Gastroesophageal sphincter (tissue), 4 donors: ENCODE measurements around the gene CLEC10A. TPM values are rescaled to one million over a fixed set of nuclear protein-coding genes. Genes with fewer than 3 reads are reported as not detected.
A peak's percentile ranks its signal among the peaks of the same experiment; 100 is the strongest.

ENCODE experiments used
- ATAC-seq: fragments of 150-250 bp; one replicate; pipeline ENCODE4 v1.9.1; 2016; ENCODE audit warnings: mild to moderate bottlenecking, moderate library complexity
- H3K27ac ChIP-seq, 4 donors: fragments of 200-600 bp; sonication (generic) in 3 of 4; 1 replicate in 3 of 4; 2 replicates in 1 of 4; pipeline ENCODE4 v1.5.1; 2016 to 2019
- H3K27me3 ChIP-seq: fragments of 200-600 bp; sonication (generic); one replicate; pipeline ENCODE4 v1.5.1; 2019
- H3K36me3 ChIP-seq, 2 donors: fragments of 200-600 bp; sonication (generic); one replicate each; pipeline ENCODE4 v1.5.1; 2019; ENCODE audit warnings: control low read depth in 1 of 2
- H3K4me1 ChIP-seq, 3 donors: fragments of 200-600 bp; sonication (generic); 1 replicate in 2 of 3; 2 replicates in 1 of 3; pipeline ENCODE4 v1.5.1; 2016 to 2019; ENCODE audit warnings: control low read depth in 2 of 3
- H3K4me3 ChIP-seq, 2 donors: fragments of 200-600 bp; sonication (generic); one replicate each; pipeline ENCODE4 v1.5.1; 2019; ENCODE audit warnings: mild to moderate bottlenecking in 1 of 2, moderate library complexity in 1 of 2
- H3K9me3 ChIP-seq, 3 donors: fragments of 200-600 bp; sonication (generic); one replicate each; pipeline ENCODE4 v1.5.1; 2017 to 2019; ENCODE audit warnings: control low read depth in 2 of 3
- CTCF ChIP-seq, 4 experiments: fragments of 200-600 bp in 2 of 4; fragments of 450-650 bp in 2 of 4; sonication (generic) in 1 of 4; IDR thresholded peaks; one replicate each; pipeline ENCODE4 v1.5.1; 2017 to 2019; ENCODE audit warnings: antibody characterized with exemption in 4 of 4, mild to moderate bottlenecking in 2 of 4, moderate library complexity in 2 of 4
- EP300 ChIP-seq: sonication (generic); formaldehyde crosslinking; IDR thresholded peaks from one replicate; pipeline ENCODE4 v1.6.1; 2017; ENCODE audit warnings: antibody characterized with exemption, mild to moderate bottlenecking
- POLR2A ChIP-seq, 2 donors: fragments of 450-650 bp; IDR thresholded peaks; one replicate each; pipeline ENCODE4 v1.6.1; 2017; ENCODE audit warnings: antibody characterized with exemption in 2 of 2, mild to moderate bottlenecking in 2 of 2, moderate library complexity in 1 of 2
- POLR2AphosphoS5 ChIP-seq: sonication (generic); formaldehyde crosslinking; IDR thresholded peaks from one replicate; pipeline ENCODE4 v1.6.1; 2017; ENCODE audit warnings: antibody characterized with exemption
- WGBS, 2 donors: methylation state at CpG; one replicate each; pipeline ENCODE4 v1.1.5; 2018; ENCODE audit warnings: low coverage in 1 of 2; 5-methylcytosine and 5-hydroxymethylcytosine counted together
- small RNA-seq, 4 donors: library from RNA; depleted of rRNA; stranded (forward); fragments of <200 nt; gene quantifications; one replicate each; pipeline ENCODE3, GENCODE V24; 2016
- total RNA-seq, 4 donors: library from RNA; depleted of rRNA; stranded (reverse); fragments of >200 nt; gene quantifications; one replicate each; pipeline ENCODE4 v1.1.0, GENCODE V29; 2016

The CLEC10A gene
- total RNA-seq, 4 donors from 2014 or later, result 3.8 to 25.6 (median 11.3) TPM

- Histone ChIP-seq H3K36me3 (no peaks in the 10 kb centered on the region), H3K9me3 (no peaks in the 10 kb centered on the region), H3K27ac (peak overlapping the region in 2 of 4 donors; percentile 1 to 43), H3K4me1 (peaks cover 0 to 34% (median 3%) of the 10 kb centered on the region in 3 donors), H3K4me3 (no peak overlapping the region), H3K27me3 (peaks cover 45% of the 10 kb centered on the region)
- TF ChIP-seq CTCF (IDR thresholded peaks at IDR 0.05) (no peak), EP300 (no peak), POLR2A (IDR thresholded peaks at IDR 0.05) (no peak), POLR2AphosphoS5 (no peak)
- 84% methylated on average over 12 of the region's 29 CpGs; no CpG with 5 or more reads in 1 of the 2 donors for WGBS, 2 donors
- ATAC-seq, result no peak
Measured at GRCh38 chr17:7026471-7027115, 53.5 kb downstream of the CLEC10A start.

DNA sequence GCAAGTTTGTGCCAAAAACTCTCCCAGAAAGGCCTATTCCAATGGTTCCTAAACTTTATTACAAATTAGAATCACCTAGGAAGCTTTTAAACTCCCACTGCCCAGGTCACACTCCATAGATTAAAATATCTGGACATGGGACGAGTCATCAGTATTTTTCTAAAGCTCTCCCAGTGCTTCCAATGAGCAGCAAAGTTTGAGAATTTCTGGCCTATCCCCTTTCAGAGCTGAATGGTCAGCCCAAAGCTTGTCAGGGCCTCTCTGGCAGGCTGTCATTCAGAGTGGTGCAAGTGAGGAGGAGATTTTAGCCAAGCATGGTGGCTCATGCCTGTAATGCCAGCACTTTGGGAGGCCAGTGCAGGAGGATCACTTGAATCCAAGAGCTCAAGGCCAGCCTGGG lies 54.8 kb downstream of the CLEC10A start:
- peaks cover 0 to 46% (median 6%) of the 10 kb centered on the region in 3 donors for H3K4me1 ChIP-seq
- TF ChIP-seq POLR2A (IDR thresholded peaks at IDR 0.05) (no peak), CTCF (IDR thresholded peaks at IDR 0.05) (no peak), EP300 (no peak), POLR2AphosphoS5 (no peak)
- no peaks in the 10 kb centered on the region for H3K9me3 ChIP-seq
- H3K4me3 ChIP-seq, result no peak overlapping the region
- H3K36me3 ChIP-seq, result no peaks in the 10 kb centered on the region
- 80% methylated on average over 1 of the region's 1 CpG; no CpG with 5 or more reads in 1 of the 2 donors for WGBS, 2 donors
- H3K27me3 ChIP-seq, result peaks cover 51% of the 10 kb centered on the region
- H3K27ac ChIP-seq, result no peak overlapping the region
- ATAC-seq, result no peak

Small RNAs within 50 kb of the gene (small RNA-seq; reads per million reads assigned to genes)
- gene AC120057.1, result 0 reads per million in 4 donors

Other genes starting within 250 kb of the CLEC10A start
- gene TEKT1, start 248.5 kb downstream of the CLEC10A start, total RNA-seq, result under 1 TPM in 1 of 4 donors, not detected in 3; 0.27 TPM
- under 1 TPM in 2 of 4 donors, not detected in 2; 0.19 to 0.62 TPM for gene ALOX12, start 84.2 kb downstream of the CLEC10A start, total RNA-seq
- gene RNASEK, start 67.6 kb downstream of the CLEC10A start, total RNA-seq, result 100 to 1,000 TPM; 150 to 211 (median 170) TPM
- gene BCL6B, start 57.2 kb downstream of the CLEC10A start, total RNA-seq, result 1 to 10 TPM in 3 of 4 donors, under 1 TPM in 1; 0.93 to 3.9 (median 3.3) TPM
- under 1 TPM in 3 of 4 donors, not detected in 1; 0.58 to 0.81 (median 0.72) TPM for gene SLC16A13, start 44.2 kb downstream of the CLEC10A start, total RNA-seq
- under 1 TPM in 3 of 4 donors, not detected in 1; 0.32 to 0.54 (median 0.39) TPM for gene SLC16A11, start 36.2 kb downstream of the CLEC10A start, total RNA-seq
- gene ASGR2, start 34.6 kb upstream of the CLEC10A start, total RNA-seq, result 1 to 10 TPM in 1 of 4 donors, under 1 TPM in 1, not detected in 2; 0.79 to 1.3 TPM
- 1 to 10 TPM in 1 of 4 donors, under 1 TPM in 1, not detected in 2; 0.54 to 1.2 TPM for gene ASGR1, start 99.1 kb upstream of the CLEC10A start, total RNA-seq
- 10 to 100 TPM; 14.1 to 21.7 (median 16.5) TPM for gene DLG4, start 139.6 kb upstream of the CLEC10A start, total RNA-seq
- 100 to 1,000 TPM; 331 to 508 (median 475) TPM for gene ACADVL, start 139.7 kb upstream of the CLEC10A start, total RNA-seq
- gene DVL2, start 154.3 kb upstream of the CLEC10A start, total RNA-seq, result 10 to 100 TPM; 33.0 to 53.9 (median 45.0) TPM
- 10 to 100 TPM; 29.4 to 38.2 (median 31.0) TPM for gene PHF23, start 159.2 kb upstream of the CLEC10A start, total RNA-seq
- gene GABARAP, start 162.2 kb upstream of the CLEC10A start, total RNA-seq, result 100 to 1,000 TPM; 289 to 437 (median 386) TPM
- 10 to 100 TPM; 33.8 to 66.3 (median 52.5) TPM for gene CTDNEP1, start 171.5 kb upstream of the CLEC10A start, total RNA-seq
- 10 to 100 TPM; 29.6 to 36.8 (median 33.8) TPM for gene ELP5, start 172.0 kb upstream of the CLEC10A start, total RNA-seq
- 10 to 100 TPM in 1 of 4 donors, 1 to 10 TPM in 2, not detected in 1; 1.4 to 16.9 (median 4.7) TPM for gene CLDN7, start 182.2 kb upstream of the CLEC10A start, total RNA-seq
- 100 to 1,000 TPM in 3 of 4 donors, 10 to 100 TPM in 1; 71.8 to 200 (median 149) TPM for gene SLC2A4, start 201.5 kb upstream of the CLEC10A start, total RNA-seq
- 1 to 10 TPM; 3.3 to 6.5 (median 5.3) TPM for gene YBX2, start 214.4 kb upstream of the CLEC10A start, total RNA-seq
- 100 to 1,000 TPM; 145 to 233 (median 183) TPM for gene EIF5A, start 227.4 kb upstream of the CLEC10A start, total RNA-seq
- gene GPS2, start 235.1 kb upstream of the CLEC10A start, total RNA-seq, result 100 to 1,000 TPM in 1 of 4 donors, 10 to 100 TPM in 3; 66.9 to 104 (median 82.5) TPM
- 10 to 100 TPM; 12.0 to 30.4 (median 14.9) TPM for gene NEURL4, start 249.1 kb upstream of the CLEC10A start, total RNA-seq